ENCODE measurements around the gene PLXNA2.

- TF ChIP-seq BHLHE40 (IDR thresholded peaks at IDR 0.05; ENCODE audit: low read depth, low read length) (no peak), MYC (IDR thresholded peaks at IDR 0.05; ENCODE audit: borderline replicate concordance, low read length) (no peak), CEBPB (IDR thresholded peaks at IDR 0.05) (no peak), CHD4 (IDR thresholded peaks at IDR 0.05; ENCODE audit: borderline replicate concordance) (no peak), BCL3 (IDR thresholded peaks at IDR 0.05) (no peak), CTCF (IDR thresholded peaks at IDR 0.05) (no peak), SREBF2 (IDR thresholded peaks at IDR 0.05) (no peak), RAD21 (conservative IDR thresholded peaks at IDR 0.05 in 1 of 2, IDR thresholded peaks at IDR 0.05 in 1 of 2) (no peak), POLR2A (IDR thresholded peaks at IDR 0.05; ENCODE audit: low read length) (no peak), NPAS2 (CRISPR knock-in tag; IDR thresholded peaks at IDR 0.05; ENCODE audit: borderline replicate concordance) (no peak), EP300 (IDR thresholded peaks at IDR 0.05) (no peak), FOSL2 (IDR thresholded peaks at IDR 0.05) (no peak), FOSL2 (CRISPR knock-in tag; IDR thresholded peaks at IDR 0.05) (no peak), ZSCAN20 (CRISPR knock-in tag; IDR thresholded peaks at IDR 0.05) (no peak), MAZ (IDR thresholded peaks at IDR 0.05; ENCODE audit: borderline replicate concordance, low read depth, low read length) (no peak)
Measured at GRCh38 chr1:208279826-208280588, 35.8 kb upstream of the PLXNA2 start.
